ENCODE results near the gene CNTN4. TPM values are rescaled to one million over a fixed set of nuclear protein-coding genes. Genes with fewer than 3 reads are reported as not detected.

The CNTN4 gene
- total RNA-seq, 1 donor from 2014 or later: 48.3 TPM

GRCh38 chr3:2957115-2957514 lies 858.4 kb downstream of the CNTN4 start:
- Mint-ChIP-seq H3K4me3 (ENCODE audit: unreplicated experiment) (no peak overlapping the region), H3K4me1 (ENCODE audit: unreplicated experiment) (no peaks in the 10 kb centered on the region), H3K27me3 (ENCODE audit: unreplicated experiment) (no peaks in the 10 kb centered on the region), H3K36me3 (ENCODE audit: unreplicated experiment) (no peaks in the 10 kb centered on the region), H3K27ac (ENCODE audit: unreplicated experiment) (no peak overlapping the region), H3K9me3 (ENCODE audit: unreplicated experiment) (peaks cover 28% of the 10 kb centered on the region)
- DNase-seq (ENCODE audit: extremely low spot score, unreplicated experiment): no peak
- TF ChIP-seq CTCF (IDR thresholded peaks at IDR 0.05): no peak

- no peak overlapping the region for H3K27ac Mint-ChIP-seq (ENCODE audit: unreplicated experiment)
Measured at GRCh38 chr3:2958551-2958950, 859.9 kb downstream of the CNTN4 start.

GRCh38 chr3:2961576-2961975 lies 862.9 kb downstream of the CNTN4 start:
- Mint-ChIP-seq H3K27me3 (ENCODE audit: unreplicated experiment) (no peaks in the 10 kb centered on the region), H3K27ac (ENCODE audit: unreplicated experiment) (no peak overlapping the region), H3K4me1 (ENCODE audit: unreplicated experiment) (no peaks in the 10 kb centered on the region), H3K9me3 (ENCODE audit: unreplicated experiment) (peaks cover 14% of the 10 kb centered on the region), H3K4me3 (ENCODE audit: unreplicated experiment) (no peak overlapping the region), H3K36me3 (ENCODE audit: unreplicated experiment) (no peaks in the 10 kb centered on the region)
- TF ChIP-seq CTCF (IDR thresholded peaks at IDR 0.05): no peak
- DNase-seq (ENCODE audit: extremely low spot score, unreplicated experiment): no peak

More at GRCh38 chr3:2958551-2958950, 859.9 kb downstream of the CNTN4 start:
- TF ChIP-seq CTCF (IDR thresholded peaks at IDR 0.05): no peak
- no peak for DNase-seq (ENCODE audit: extremely low spot score, unreplicated experiment)
- no peaks in the 10 kb centered on the region for H3K36me3 Mint-ChIP-seq (ENCODE audit: unreplicated experiment)
- no peaks in the 10 kb centered on the region for H3K27me3 Mint-ChIP-seq (ENCODE audit: unreplicated experiment)
- H3K4me3 Mint-ChIP-seq (ENCODE audit: unreplicated experiment): no peak overlapping the region
- H3K4me1 Mint-ChIP-seq (ENCODE audit: unreplicated experiment): no peaks in the 10 kb centered on the region
- H3K9me3 Mint-ChIP-seq (ENCODE audit: unreplicated experiment): peaks cover 19% of the 10 kb centered on the region

- Mint-ChIP-seq H3K4me3 (ENCODE audit: unreplicated experiment) (no peak overlapping the region), H3K36me3 (ENCODE audit: unreplicated experiment) (no peaks in the 10 kb centered on the region), H3K9me3 (ENCODE audit: unreplicated experiment) (no peaks in the 10 kb centered on the region), H3K27ac (ENCODE audit: unreplicated experiment) (no peak overlapping the region), H3K4me1 (ENCODE audit: unreplicated experiment) (no peaks in the 10 kb centered on the region), H3K27me3 (ENCODE audit: unreplicated experiment) (no peaks in the 10 kb centered on the region)
- TF ChIP-seq CTCF (IDR thresholded peaks at IDR 0.05): no peak
- DNase-seq (ENCODE audit: extremely low spot score, unreplicated experiment): no peak
Measured at GRCh38 chr3:2967871-2968270, 869.2 kb downstream of the CNTN4 start.

GRCh38 chr3:2968475-2968874 lies 869.8 kb downstream of the CNTN4 start:
- TF ChIP-seq CTCF (IDR thresholded peaks at IDR 0.05): no peak
- Mint-ChIP-seq H3K27me3 (ENCODE audit: unreplicated experiment) (no peaks in the 10 kb centered on the region), H3K9me3 (ENCODE audit: unreplicated experiment) (no peaks in the 10 kb centered on the region), H3K4me1 (ENCODE audit: unreplicated experiment) (no peaks in the 10 kb centered on the region), H3K36me3 (ENCODE audit: unreplicated experiment) (no peaks in the 10 kb centered on the region), H3K4me3 (ENCODE audit: unreplicated experiment) (no peak overlapping the region), H3K27ac (ENCODE audit: unreplicated experiment) (no peak overlapping the region)
- no peak for DNase-seq (ENCODE audit: extremely low spot score, unreplicated experiment)

All from osteocyte (in vitro differentiated cells).